Measurements from ENCODE around the gene OR4F15. TPM values are rescaled to one million over a fixed set of nuclear protein-coding genes. Genes with fewer than 3 reads are reported as not detected.
A peak's percentile ranks its signal among the peaks of the same experiment; 100 is the strongest.
"Not testable (repeated sequence)": the region's sequence is repeated elsewhere in the genome, so short reads cannot be mapped to it uniquely, and the experiment has no call there.

Gene OR4F15
- total RNA-seq, 1 experiment from 2014 or later = not detected

DNA sequence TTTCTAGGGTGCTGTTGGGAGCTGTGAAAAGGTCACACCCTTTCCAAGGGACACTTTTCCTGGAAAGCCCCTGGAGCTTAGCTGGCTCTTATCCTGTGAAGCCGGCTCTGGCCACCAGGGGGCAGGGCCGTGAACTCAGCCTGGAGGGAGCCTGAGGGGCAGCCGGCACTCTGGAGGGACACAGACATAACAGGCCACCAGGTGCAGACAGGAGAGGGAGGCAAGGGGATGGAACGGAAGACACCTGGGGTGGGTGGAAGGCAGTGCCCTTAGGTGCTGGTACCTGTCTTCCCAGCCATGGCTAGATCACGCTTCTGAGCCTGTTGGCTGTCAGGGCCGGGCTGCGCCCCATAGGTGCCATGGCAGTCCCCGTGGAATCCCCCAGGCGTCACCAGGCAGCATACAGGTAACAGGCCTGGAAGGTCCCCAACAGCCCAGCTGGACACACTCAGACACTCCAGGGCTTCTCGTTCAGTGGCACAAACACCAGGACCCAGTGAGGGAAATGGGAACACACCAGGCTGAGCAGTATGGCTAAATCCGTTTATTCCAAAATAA lies 44.8 kb upstream of the OR4F15 start:
- H4K20me1 ChIP-seq (ENCODE audit: insufficient read depth); H3K79me2 ChIP-seq (ENCODE audit: insufficient read depth, low read length); H3K36me3 ChIP-seq (ENCODE audit: control insufficient read depth in 1 of 2, insufficient read depth in 2 of 2, low read length in 2 of 2); DNase-seq (ENCODE audit: low read depth, low spot score); H3K27ac ChIP-seq (ENCODE audit: low read depth, low read length); H2AFZ ChIP-seq (ENCODE audit: low read depth, low read length, poor library complexity, severe bottlenecking); H3K9ac ChIP-seq (ENCODE audit: low read length); RAD21 ChIA-PET (ENCODE audit: low non-redundant PET in 1 of 2, low total read pairs in 2 of 2, uncharacterized antibody in 2 of 2, unreplicated experiment in 2 of 2); BruUV-seq (replicated peaks); CTCF ChIA-PET; H3K27me3 ChIP-seq (ENCODE audit: insufficient read depth, low read length); H3K4me3 ChIP-seq (replicated peaks in 1 of 2; ENCODE audit: low read depth in 1 of 2, low read length in 2 of 2); H3K4me2 ChIP-seq (ENCODE audit: low read length); H3K9me2 ChIP-seq (ENCODE audit: insufficient read depth); H3K4me1 ChIP-seq (ENCODE audit: control insufficient read depth in 1 of 2, insufficient read depth in 2 of 2, low read length in 2 of 2); H3K9me3 ChIP-seq (ENCODE audit: control insufficient read depth in 1 of 2, insufficient read depth in 1 of 2, low read depth in 1 of 2, low read length in 2 of 2); POLR2A ChIA-PET; intact Hi-C loops (cut with micrococcal nuclease): not testable (repeated sequence)
- ATAC-seq = peak; percentile 82
- TF ChIP-seq CTCF (IDR thresholded peaks at IDR 0.05 in 2 of 3, conservative IDR thresholded peaks at IDR 0.05 in 1 of 3; ENCODE audit: borderline replicate concordance in 1 of 3, insufficient read depth in 1 of 3, low read depth in 2 of 3, low read length in 2 of 3) = 0 out of 6 replicates have a peak, but pooled peaks of 1 of the 3 experiments have one; percentile 3

DNA sequence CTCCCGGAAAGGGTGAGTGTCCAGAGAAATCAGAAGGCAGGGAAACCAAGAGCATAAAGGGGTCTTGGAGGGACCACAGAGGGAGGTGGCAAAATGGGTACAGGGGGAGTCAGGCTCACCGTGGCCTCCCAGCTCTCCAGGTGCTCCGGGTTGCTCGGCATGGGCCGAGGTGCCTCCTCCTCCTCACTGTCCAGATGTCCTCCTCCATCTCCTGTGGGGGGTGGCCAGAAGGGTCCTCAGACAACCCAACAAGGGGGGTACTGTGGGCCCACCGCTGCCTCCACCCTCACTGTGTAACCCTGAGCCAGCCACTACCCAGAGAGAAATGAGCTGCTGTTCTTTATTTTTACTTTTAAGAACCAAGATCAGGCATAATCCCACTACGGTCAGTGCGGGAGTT lies 39.1 kb upstream of the OR4F15 start:
- CTCF ChIA-PET = no interaction called here
- DNase-seq (ENCODE audit: low read depth, low spot score) (no peak), ATAC-seq (no peak)
- no peaks in the 10 kb centered on the region for H4K20me1 ChIP-seq (ENCODE audit: insufficient read depth)
- no peak overlapping the region for H3K4me2 ChIP-seq (ENCODE audit: low read length)
- POLR2A ChIA-PET = no interaction called here
- H3K36me3 ChIP-seq (ENCODE audit: control insufficient read depth in 1 of 2, insufficient read depth in 2 of 2, low read length in 2 of 2) = no peaks in the 10 kb centered on the region
- intact Hi-C loops (cut with micrococcal nuclease) = no loop called here
- H3K9ac ChIP-seq (ENCODE audit: low read length) = no peak overlapping the region
- H3K9me3 ChIP-seq (ENCODE audit: control insufficient read depth in 1 of 2, insufficient read depth in 1 of 2, low read depth in 1 of 2, low read length in 2 of 2) = no peaks in the 10 kb centered on the region
- no peak overlapping the region for H2AFZ ChIP-seq (ENCODE audit: low read depth, low read length, poor library complexity, severe bottlenecking)
- H3K4me1 ChIP-seq (ENCODE audit: control insufficient read depth in 1 of 2, insufficient read depth in 2 of 2, low read length in 2 of 2) = no peaks in the 10 kb centered on the region
- H3K79me2 ChIP-seq (ENCODE audit: insufficient read depth, low read length) = no peaks in the 10 kb centered on the region
- RAD21 ChIA-PET (ENCODE audit: low non-redundant PET in 1 of 2, low total read pairs in 2 of 2, uncharacterized antibody in 2 of 2, unreplicated experiment in 2 of 2) = no interaction called here
- H3K9me2 ChIP-seq (ENCODE audit: insufficient read depth) = no peaks in the 10 kb centered on the region
- no peak overlapping the region for H3K27ac ChIP-seq (ENCODE audit: low read depth, low read length)
- no peak overlapping the region for H3K4me3 ChIP-seq (replicated peaks in 1 of 2; ENCODE audit: low read depth in 1 of 2, low read length in 2 of 2)
- peaks cover 35% of the 10 kb centered on the region for H3K27me3 ChIP-seq (ENCODE audit: insufficient read depth, low read length)
- no TSS peak for BruUV-seq (replicated peaks)
- TF ChIP-seq EGR1 (IDR thresholded peaks at IDR 0.05; ENCODE audit: low read depth) (no peak), SRF (IDR thresholded peaks at IDR 0.05; ENCODE audit: low read depth) (no peak), ZFX (IDR thresholded peaks at IDR 0.05) (no peak), SP1 (IDR thresholded peaks at IDR 0.05; ENCODE audit: low read depth) (no peak), EZH2 (IDR thresholded peaks at IDR 0.05) (no peak), CBX3 (IDR thresholded peaks at IDR 0.05; ENCODE audit: low read depth) (no peak), REST (IDR thresholded peaks at IDR 0.05; ENCODE audit: low read depth) (no peak), ZNF274 (IDR thresholded peaks at IDR 0.05; ENCODE audit: low read depth, low read length) (no peak), ZBTB33 (IDR thresholded peaks at IDR 0.05; ENCODE audit: extremely low read depth, insufficient replicate concordance, low read length) (no peak), ATF3 (IDR thresholded peaks at IDR 0.05) (no peak), JUND (IDR thresholded peaks at IDR 0.05) (no peak), POLR2A (IDR thresholded peaks at IDR 0.05; ENCODE audit: borderline replicate concordance, extremely low read depth, insufficient read depth, insufficient read length) (no peak)

All from HCT116 (cell line).